GM18520 (cell line): ENCODE measurements around the gene LRMDA.

Experiments used
- ATAC-seq: cut with Tn5 transposase; IDR thresholded peaks from one replicate; pipeline ENCODE4 v1.9.1; 2021; ENCODE audit not compliant: unreplicated experiment

LRMDA gene

GRCh38 chr10:75803121-75803520, 371.7 kb downstream of the LRMDA start:
- ATAC-seq = no peak

DNA sequence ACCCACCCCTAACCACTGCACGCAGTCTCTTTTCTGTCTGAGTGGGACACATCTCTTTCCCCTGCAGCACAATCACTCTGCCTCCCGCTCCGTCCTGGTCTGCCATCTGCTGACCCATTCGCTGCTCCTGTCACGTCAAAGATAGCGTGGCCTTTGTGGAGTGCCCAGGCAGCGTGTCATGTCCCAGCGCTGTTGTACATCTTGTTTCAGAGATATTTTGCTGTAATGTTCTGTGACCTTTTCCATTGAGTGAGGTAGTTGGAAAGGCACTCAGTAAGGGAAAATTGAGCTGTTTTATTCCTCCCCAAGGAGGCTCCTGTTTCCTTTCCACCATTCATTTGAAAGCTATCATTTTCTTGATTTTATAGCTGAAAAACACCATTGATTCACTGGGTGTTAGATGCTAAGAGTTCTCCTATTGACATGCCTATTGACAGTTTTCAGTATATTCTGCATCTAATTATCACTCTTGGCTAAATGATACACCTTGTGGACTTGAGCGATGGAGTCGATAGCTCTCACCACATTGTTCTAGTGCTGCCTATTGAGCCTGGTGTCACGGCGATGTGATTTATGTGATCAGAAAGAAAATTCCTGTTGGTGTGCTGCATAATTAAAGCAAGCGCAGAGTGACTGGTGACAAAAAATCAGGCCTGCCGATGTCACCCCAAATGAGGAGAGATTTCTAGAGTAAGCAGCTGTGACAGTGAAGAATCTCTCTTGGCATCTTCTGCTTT, 372.6 kb downstream of the LRMDA start:
- no peak for ATAC-seq

DNA sequence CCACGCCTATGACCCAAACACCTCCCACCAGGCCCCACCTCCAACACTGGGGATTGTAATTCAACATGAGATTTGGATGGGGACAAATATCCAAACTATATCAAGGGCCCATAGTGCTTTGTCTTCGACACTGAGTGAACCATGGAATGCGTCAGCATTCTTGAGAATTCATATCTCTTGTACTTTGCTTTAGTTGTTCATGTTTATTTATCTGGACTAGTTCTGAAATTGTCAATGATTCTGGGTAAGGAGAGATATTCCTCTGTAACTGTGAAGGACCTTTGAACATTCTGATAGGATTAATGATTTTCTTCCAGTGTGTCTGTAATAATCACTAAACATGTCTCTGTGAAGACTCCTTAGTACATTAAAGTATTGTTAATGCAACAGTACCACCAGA, 374.8 kb downstream of the LRMDA start:
- ATAC-seq = no peak

DNA sequence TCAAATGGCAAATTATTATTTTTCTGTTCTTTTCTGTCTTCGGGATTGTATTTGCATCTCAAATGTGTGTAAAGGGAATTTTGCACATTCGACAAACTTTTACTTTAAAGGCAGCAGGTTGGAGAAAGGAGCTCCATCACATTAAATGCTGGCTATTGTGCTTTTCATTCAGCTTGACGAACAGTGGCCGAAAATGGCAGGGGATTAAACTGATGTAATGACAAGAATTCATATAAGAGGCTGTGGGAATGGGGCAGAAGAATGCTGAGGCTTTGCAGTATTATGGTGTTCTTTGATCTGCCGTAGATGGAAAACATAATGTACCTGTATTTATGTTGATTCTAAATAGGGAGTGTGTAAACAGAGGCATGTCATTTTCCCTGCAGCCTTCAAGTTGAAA, 376.0 kb downstream of the LRMDA start:
- no peak for ATAC-seq

DNA sequence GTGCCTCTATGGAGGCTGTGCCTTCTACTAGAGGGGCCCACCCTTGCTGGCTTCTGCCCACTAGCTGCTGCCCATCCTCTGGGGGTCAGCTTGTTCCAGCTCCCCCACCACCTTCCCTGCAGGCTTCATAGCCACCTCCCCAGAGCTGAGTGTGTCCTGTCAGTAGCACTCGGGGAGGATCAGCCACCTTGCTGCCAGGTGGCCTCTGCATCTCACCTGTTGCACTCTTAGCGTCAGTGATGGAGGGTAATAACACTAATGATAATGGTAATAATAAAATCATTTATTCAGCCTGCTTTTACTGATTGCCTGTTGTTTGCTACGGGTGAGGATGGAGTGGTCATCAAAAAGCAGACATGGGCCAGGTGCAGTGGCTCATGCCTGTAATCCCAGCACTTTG, 377.6 kb downstream of the LRMDA start:
- no peak for ATAC-seq

DNA sequence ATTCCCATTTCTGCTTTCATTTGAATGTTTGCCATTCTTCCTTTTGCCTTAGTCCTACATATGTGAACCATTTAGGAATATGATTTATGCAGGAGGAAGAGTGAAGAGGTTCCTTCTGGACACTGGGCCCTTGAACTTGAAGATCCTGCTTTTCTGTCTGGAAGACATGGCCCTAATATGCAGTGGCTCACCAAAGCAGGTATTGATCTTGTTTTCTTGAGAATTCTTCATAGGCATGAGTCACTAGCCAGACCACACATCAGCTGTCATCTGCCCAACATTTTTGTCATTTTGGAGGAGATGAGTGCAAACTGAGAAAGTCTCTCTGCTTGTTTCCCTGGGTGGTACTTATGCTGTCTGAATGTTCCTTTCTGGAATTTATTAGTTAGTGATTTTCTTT, 382.6 kb downstream of the LRMDA start:
- ATAC-seq = no peak

- no peak for ATAC-seq
Measured at GRCh38 chr10:75815066-75815465, 383.6 kb downstream of the LRMDA start.

DNA sequence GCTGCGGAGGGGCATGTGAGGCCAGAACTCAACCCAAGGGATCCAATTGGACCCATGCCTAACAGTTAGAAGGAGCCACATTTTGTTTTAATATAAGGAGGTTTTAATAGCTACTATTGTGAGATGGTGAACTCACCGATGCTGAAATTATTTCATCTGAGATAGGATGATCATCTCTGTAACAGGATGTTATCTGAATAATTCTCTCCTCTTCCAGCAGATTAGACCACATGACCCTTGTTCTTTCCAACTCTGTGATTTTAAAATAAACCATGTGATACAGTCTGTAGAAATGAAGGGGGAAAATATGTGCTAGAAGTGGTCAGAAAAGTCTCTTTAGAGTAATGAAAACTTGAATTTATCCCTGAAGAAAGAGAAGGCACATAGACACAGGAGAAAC, 385.8 kb downstream of the LRMDA start:
- ATAC-seq = no peak

GRCh38 chr10:75818552-75818951, 387.1 kb downstream of the LRMDA start:
- no peak for ATAC-seq

DNA sequence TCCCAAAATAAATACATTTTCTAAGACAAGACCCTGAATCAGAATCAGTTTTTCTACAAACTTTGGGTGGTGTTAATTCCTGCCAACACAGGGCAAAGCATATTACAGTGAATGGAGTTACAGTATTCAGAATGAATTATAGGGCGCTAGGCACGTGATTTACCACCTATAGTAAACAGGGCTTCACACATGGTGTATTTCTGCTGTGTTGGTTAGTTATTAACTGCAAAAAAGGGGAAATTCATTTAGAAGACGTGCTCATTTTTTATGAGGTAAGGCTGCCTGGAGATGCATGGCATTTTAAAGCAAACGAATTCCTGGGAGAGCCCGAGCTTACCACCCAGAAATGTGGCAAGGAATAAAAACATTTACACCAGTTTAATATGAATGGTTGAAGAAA, 393.8 kb downstream of the LRMDA start:
- no peak for ATAC-seq

DNA sequence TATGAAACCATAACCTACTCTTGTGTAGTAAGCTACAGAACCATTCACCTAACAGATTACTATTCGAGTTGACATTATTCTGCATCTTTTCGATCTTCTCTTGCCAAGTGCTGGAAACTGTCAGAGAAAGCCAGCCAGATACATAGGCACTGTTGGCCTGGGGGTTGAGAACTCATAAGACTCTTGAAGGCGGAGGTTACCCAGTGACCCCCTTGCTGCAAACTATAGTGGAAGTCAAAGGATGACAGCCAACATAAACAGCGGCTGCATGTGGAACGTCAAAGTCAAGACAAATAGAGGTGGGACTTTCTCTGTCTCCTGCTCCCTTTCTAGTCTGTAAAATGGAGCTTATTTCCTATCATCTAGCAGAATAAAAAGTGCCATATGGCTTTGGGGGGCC, 394.2 kb downstream of the LRMDA start:
- no peak for ATAC-seq

DNA sequence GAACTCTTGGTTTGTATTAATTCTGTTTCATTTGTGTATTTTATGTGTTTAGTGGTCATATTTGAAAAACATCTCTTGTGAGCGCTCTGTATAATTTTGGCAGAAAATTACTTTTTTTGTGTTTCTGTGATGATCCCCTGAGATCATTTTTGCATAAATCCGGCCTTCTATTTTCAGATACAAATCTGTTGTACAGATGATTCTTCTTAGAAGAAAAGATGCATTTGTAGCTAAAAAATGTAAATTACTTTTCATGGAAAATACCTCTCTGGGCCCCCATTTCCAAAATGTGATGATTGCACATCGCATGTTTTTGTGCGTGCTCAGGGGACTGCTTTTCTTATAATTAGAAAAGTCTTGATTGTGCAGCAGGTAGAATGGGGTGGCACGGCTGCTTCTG, 395.4 kb downstream of the LRMDA start:
- ATAC-seq = no peak

DNA sequence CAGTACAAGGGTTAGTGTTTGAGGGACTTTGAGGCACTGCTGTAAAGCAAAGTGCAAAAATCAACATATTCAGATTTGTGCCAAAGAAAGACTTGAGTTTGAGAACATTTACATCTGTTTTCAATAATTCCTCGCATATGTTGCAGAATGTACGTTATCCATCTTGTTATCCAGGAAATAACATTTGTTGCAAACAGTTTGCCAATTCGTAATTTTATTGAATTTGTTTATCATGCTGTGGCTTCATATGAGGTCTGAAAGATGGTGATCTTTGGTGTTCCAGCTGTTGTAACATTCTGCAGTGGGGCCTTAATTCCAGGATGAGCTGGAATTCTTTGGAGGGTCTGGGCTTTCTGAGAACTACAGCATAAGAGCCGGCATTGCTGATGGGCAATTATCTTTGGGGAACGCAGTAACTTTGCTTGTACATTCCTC, 396.2 kb downstream of the LRMDA start:
- no peak for ATAC-seq

DNA sequence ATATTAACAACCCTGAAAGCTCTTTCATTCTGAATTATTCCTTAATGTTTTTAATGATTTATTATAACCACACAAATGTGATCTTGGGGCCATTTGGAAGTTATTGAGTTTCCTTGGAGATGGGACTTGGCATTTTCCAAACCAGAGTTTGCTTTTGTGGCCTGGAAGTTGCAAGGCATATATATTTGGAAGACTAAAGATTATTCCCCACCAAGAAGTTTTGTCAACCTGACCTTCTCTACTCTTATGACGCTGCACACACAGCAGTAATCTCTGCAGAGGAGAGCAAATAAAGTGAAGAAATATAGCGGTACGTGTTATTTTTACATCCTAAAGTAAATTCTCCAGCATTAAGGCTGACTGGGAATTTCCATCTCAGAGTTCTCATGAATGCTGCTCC, 397.0 kb downstream of the LRMDA start:
- no peak for ATAC-seq

DNA sequence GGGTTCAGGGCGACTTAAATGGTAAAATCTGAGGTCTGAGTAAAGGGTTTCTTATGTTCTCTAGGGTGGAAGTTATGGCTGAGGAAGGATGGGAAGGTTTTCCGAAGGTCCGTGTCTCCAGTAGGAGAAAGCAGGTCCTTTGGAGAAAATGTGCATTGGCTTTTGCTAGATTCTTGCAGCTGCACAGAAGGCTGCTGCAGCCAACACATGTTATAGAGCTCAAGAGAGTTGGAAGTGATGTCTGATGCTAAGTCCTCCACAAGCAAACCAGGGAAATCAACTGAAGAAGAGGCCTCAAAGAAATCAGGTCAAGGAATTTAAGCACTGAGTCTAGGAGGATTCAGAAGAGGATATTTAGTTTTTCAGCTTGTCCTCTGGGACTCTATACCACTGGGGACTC, 404.6 kb downstream of the LRMDA start:
- no peak for ATAC-seq

DNA sequence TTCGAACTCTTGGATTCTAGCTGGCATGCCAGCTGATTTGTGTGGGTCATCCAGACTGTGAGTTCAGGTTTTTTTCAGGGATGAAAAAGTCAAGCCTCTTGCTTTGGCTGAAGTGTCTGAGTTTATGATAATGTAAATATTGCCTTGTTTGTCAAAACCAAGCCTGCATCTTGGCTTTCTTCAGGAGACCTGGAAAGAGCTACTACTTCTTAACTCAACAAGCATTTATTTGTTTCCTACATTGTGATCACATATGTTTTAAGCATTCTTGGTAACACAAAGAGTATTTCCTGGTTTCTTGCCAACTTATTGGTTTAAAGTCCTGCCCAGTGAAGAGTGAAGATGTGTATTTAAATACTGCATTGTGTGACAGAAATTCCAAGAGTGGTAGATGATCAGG, 407.1 kb downstream of the LRMDA start:
- no peak for ATAC-seq

- no peak for ATAC-seq
Measured at GRCh38 chr10:75839020-75839419, 407.6 kb downstream of the LRMDA start.

GRCh38 chr10:75841266-75841665, 409.8 kb downstream of the LRMDA start:
- no peak for ATAC-seq

- no peak for ATAC-seq
Measured at GRCh38 chr10:75845176-75845947, 413.9 kb downstream of the LRMDA start.

DNA sequence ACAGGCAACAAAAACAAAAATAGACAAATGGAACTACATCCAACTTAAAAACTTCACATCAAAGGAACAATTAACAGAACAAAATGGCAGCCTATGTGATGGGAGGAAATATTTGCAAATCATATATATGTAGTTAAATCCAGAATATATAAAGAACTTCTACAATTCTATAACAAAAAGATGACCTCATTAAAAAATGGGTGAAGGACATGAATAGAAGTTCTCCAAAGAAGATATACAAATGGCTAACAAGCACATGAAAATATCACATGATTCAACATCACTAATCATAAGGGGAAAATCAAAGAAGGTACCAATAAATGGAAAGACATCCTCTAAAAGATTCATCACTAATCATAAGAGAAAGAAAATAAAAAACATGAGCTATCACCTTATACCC, 416.1 kb downstream of the LRMDA start:
- ATAC-seq = no peak

DNA sequence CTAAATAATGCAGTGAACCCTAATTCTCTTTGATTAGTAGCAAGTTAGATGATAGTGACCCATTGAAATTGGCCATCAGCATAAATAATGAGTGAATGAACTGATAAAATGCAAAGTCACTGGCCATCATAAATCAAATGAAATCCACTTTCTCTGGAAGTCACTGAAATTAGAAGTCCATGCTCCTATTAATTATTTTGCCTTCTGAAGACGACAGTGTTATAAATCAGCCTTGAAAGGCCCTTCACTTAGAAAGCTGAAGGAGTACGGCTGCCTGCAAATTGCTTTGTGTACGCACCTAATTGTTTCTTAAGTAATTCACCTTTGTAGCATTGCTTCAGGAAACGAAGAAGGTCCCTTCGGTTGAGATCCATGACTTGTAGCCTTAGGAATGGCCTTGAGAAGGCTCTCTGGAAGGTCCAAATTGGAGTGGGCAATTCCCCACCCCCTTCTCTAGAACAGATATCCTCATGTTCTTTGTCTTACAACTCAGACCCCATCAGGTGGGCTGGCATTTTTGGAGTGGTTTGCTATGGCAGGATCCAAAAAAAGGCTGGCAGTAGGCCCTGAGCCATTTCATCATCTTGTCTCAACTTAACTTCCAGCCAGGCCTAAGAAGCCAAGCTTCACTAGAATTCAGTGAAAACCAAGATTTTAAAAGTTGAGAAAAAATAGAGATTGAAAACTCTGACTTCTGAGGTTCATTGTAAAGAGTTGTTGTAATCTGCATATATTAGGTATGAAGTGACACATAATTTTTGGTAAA, 420.3 kb downstream of the LRMDA start:
- no peak for ATAC-seq
